Keratinocyte (primary cell): ENCODE results near the gene CALM1. TPM values are rescaled to one million over a fixed set of nuclear protein-coding genes. Genes with fewer than 3 reads are reported as not detected.

Experiments
- DNase-seq: peaks from one replicate; pipeline ENCODE4 v3.0.0-alpha.2; 2011; ENCODE audit warnings: low read depth, missing footprints, low spot score
- FAIRE-seq: peaks from 2 replicates; lab custom pipeline; 2011; peaks lifted over from hg19 to GRCh38; lab: Jason Lieb, UNC
- H2AFZ ChIP-seq: 2 replicates; pipeline ENCODE4 v1.6.0; 2012; ENCODE audit warnings: low read length, control low read depth, inconsistent platforms; ENCODE audit not compliant: control insufficient read depth
- H3K27ac ChIP-seq: 2 replicates; pipeline ENCODE4 v1.5.1; 2011; ENCODE audit warnings: low read length; ENCODE audit not compliant: control insufficient read depth, insufficient read depth
- H3K27me3 ChIP-seq: 3 replicates; pipeline ENCODE4 v1.6.0; 2011; ENCODE audit warnings: low read length; ENCODE audit not compliant: control insufficient read depth, insufficient read depth; ENCODE audit errors: extremely low read depth
- H3K36me3 ChIP-seq, 2 experiments: 2 replicates in 1 of 2; 3 replicates in 1 of 2; pipeline ENCODE4 v1.5.1; 2011; ENCODE audit warnings: low read length in 2 of 2, mild to moderate bottlenecking in 1 of 2; ENCODE audit not compliant: control insufficient read depth in 2 of 2, insufficient read depth in 2 of 2; ENCODE audit errors: extremely low read depth in 1 of 2
- H3K4me1 ChIP-seq: 3 replicates; pipeline ENCODE4 v1.5.1; 2011; ENCODE audit warnings: low read length; ENCODE audit not compliant: control insufficient read depth, insufficient read depth; ENCODE audit errors: extremely low read depth
- H3K4me2 ChIP-seq: 3 replicates; pipeline ENCODE4 v1.6.0; 2011; ENCODE audit warnings: low read depth, low read length; ENCODE audit not compliant: control insufficient read depth, insufficient read depth; ENCODE audit errors: extremely low read depth
- H3K4me3 ChIP-seq, 3 experiments: fragments of 200-600 bp in 1 of 3; sonication (generic) in 1 of 3; 2 replicates in 2 of 3; 3 replicates in 1 of 3; pipeline ENCODE4 v1.5.1; 2011 to 2016; ENCODE audit warnings: low read length in 3 of 3, mild to moderate bottlenecking in 3 of 3, control low read depth in 2 of 3, inconsistent platforms in 1 of 3, low read depth in 1 of 3, mixed read lengths in 1 of 3, mixed run types in 1 of 3, moderate library complexity in 1 of 3; ENCODE audit not compliant: control insufficient read depth in 2 of 3, insufficient read depth in 2 of 3; ENCODE audit errors: extremely low read depth in 1 of 3
- H3K79me2 ChIP-seq: 2 replicates; pipeline ENCODE4 v1.6.0; 2012; ENCODE audit warnings: low read length; ENCODE audit not compliant: control insufficient read depth, insufficient read depth
- H3K9ac ChIP-seq: 3 replicates; pipeline ENCODE4 v1.6.0; 2011; ENCODE audit warnings: low read length; ENCODE audit not compliant: control insufficient read depth, insufficient read depth; ENCODE audit errors: extremely low read depth
- H3K9me1 ChIP-seq: 3 replicates; pipeline ENCODE4 v1.6.0; 2011; ENCODE audit warnings: low read length; ENCODE audit not compliant: control insufficient read depth, insufficient read depth; ENCODE audit errors: extremely low read depth
- H3K9me3 ChIP-seq: 2 replicates; pipeline ENCODE4 v1.5.1; 2012; ENCODE audit warnings: low read depth, low read length; ENCODE audit not compliant: control insufficient read depth
- H4K20me1 ChIP-seq: 3 replicates; pipeline ENCODE4 v1.6.0; 2011; ENCODE audit warnings: low read length; ENCODE audit not compliant: control insufficient read depth, insufficient read depth; ENCODE audit errors: extremely low read depth
- CTCF ChIP-seq, 3 experiments: IDR thresholded peaks in 1 of 3; conservative IDR thresholded peaks in 1 of 3; optimal IDR thresholded peaks in 1 of 3; 2 replicates in 2 of 3; 3 replicates in 1 of 3; pipeline versions ENCODE3 to v1.5.1; 2011; ENCODE audit warnings: low read length in 3 of 3, mild to moderate bottlenecking in 3 of 3, moderate library complexity in 2 of 3, control low read depth in 1 of 3, inconsistent platforms in 1 of 3; ENCODE audit not compliant: insufficient read depth in 2 of 3; ENCODE audit errors: extremely low read depth in 1 of 3
- EZH2 ChIP-seq: IDR thresholded peaks from one replicate; pipeline ENCODE4 v1.6.1; 2012; ENCODE audit warnings: inconsistent platforms, mild to moderate bottlenecking, low read length, moderate library complexity
- dilution Hi-C: fragments of 300-500 bp; cut with MboI; formaldehyde crosslinking; loops from one replicate; pipeline ENCODE4 v1.7.0; 2020; ENCODE audit warnings: low sequenced_read_pairs; ENCODE audit not compliant: extremely low pct_ligation_motif_present
- polyA plus RNA-seq, 5 experiments: library from polyadenylated mRNA; depleted of rRNA in 3 of 5; stranded (reverse) in 3 of 5; stranded (forward) in 1 of 5; unstranded in 1 of 5; fragments of >200 nt; gene quantifications; 1 replicate in 1 of 5; 2 replicates in 3 of 5; 3 replicates in 1 of 5; pipeline versions ENCODE4 v1.2.1 to v1.2.3, GENCODE V29; 2011 to 2012; ENCODE audit warnings: missing spikeins in 2 of 5, low read depth in 1 of 5, low replicate concordance in 1 of 5

Gene CALM1
- polyA plus RNA-seq, 1 donor (not counting 4 experiments of a cell fraction or from before 2014, with no cell fraction given) = 575 TPM

GRCh38 chr14:90428676-90429075, 31.8 kb downstream of the CALM1 start:
- no peak for TF ChIP-seq CTCF (optimal IDR thresholded peaks at IDR 0.05 in 1 of 3, IDR thresholded peaks at IDR 0.05 in 1 of 3, conservative IDR thresholded peaks at IDR 0.05 in 1 of 3; ENCODE audit: extremely low read depth in 1 of 3, insufficient read depth in 2 of 3, low read length in 3 of 3)
- no peak for TF ChIP-seq EZH2
- H2AFZ ChIP-seq = no peak overlapping the region
- no peaks in the 10 kb centered on the region for H3K4me1 ChIP-seq
- no peaks in the 10 kb centered on the region for H4K20me1 ChIP-seq
- H3K27ac ChIP-seq = no peak overlapping the region
- dilution Hi-C loops = no loop called here
- H3K36me3 ChIP-seq = no peaks in the 10 kb centered on the region
- H3K9ac ChIP-seq = no peak overlapping the region
- FAIRE-seq (no peak), DNase-seq (no peak)
- no peaks in the 10 kb centered on the region for H3K9me3 ChIP-seq
- H3K4me2 ChIP-seq = no peak overlapping the region
- no peaks in the 10 kb centered on the region for H3K79me2 ChIP-seq
- no peak overlapping the region for H3K4me3 ChIP-seq
- H3K9me1 ChIP-seq = no peaks in the 10 kb centered on the region
- no peaks in the 10 kb centered on the region for H3K27me3 ChIP-seq

GRCh38 chr14:90429236-90429635, 32.4 kb downstream of the CALM1 start:
- no peak overlapping the region for H2AFZ ChIP-seq
- H3K27me3 ChIP-seq = no peaks in the 10 kb centered on the region
- H3K79me2 ChIP-seq = no peaks in the 10 kb centered on the region
- TF ChIP-seq CTCF (optimal IDR thresholded peaks at IDR 0.05 in 1 of 3, IDR thresholded peaks at IDR 0.05 in 1 of 3, conservative IDR thresholded peaks at IDR 0.05 in 1 of 3; ENCODE audit: extremely low read depth in 1 of 3, insufficient read depth in 2 of 3, low read length in 3 of 3) = no peak
- no peak for TF ChIP-seq EZH2
- no peaks in the 10 kb centered on the region for H3K9me1 ChIP-seq
- H3K4me2 ChIP-seq = no peak overlapping the region
- no peak overlapping the region for H3K27ac ChIP-seq
- H3K36me3 ChIP-seq = no peaks in the 10 kb centered on the region
- H3K4me1 ChIP-seq = no peaks in the 10 kb centered on the region
- no peaks in the 10 kb centered on the region for H3K9me3 ChIP-seq
- no peaks in the 10 kb centered on the region for H4K20me1 ChIP-seq
- no peak overlapping the region for H3K4me3 ChIP-seq
- dilution Hi-C loops = no loop called here
- FAIRE-seq (no peak), DNase-seq (no peak)
- no peak overlapping the region for H3K9ac ChIP-seq
